ENCODE measurements around the gene MAN2A2.

The MAN2A2 gene

GRCh38 chr15:90962021-90962420 lies 58.9 kb downstream of the MAN2A2 start:
- Mint-ChIP-seq H3K27ac (peak overlapping the region; percentile 40), H3K36me3 (peaks cover 51% of the 10 kb centered on the region), H3K4me3 (no peak overlapping the region), H3K9me3 (no peaks in the 10 kb centered on the region), H3K4me1 (peaks cover 5% of the 10 kb centered on the region), H3K27me3 (no peaks in the 10 kb centered on the region)
- CTCF ChIA-PET = no interaction called here
- no peak for DNase-seq

DNA sequence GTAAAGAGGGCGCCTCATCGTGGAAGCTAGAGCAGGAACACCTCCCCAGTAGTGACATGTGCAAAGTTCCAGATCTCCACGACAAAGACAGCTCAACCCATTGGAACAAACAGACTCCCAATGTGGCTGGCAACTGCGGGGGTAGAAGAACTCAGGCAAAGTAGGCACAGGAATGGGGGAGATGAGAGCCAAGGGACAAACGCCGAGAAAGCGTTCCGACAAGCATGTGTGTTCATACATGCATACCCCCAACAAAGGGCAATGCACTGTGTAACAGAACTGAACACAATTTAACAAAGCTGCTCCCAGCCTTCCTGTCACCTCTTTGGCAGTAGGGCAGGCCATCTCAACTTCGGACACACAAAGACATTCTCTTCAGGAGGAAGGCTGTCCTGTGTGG lies 63.2 kb downstream of the MAN2A2 start:
- DNase-seq = no peak
- CTCF ChIA-PET = interaction anchor here (1.4 kb wide), 1 partner anchor 10 kb away, joined by 8 read pairs; no protein-coding TSS in a partner anchor
- Mint-ChIP-seq H3K4me3 (no peak overlapping the region), H3K9me3 (no peaks in the 10 kb centered on the region), H3K27ac (no peak overlapping the region), H3K36me3 (peaks cover 66% of the 10 kb centered on the region), H3K4me1 (no peaks in the 10 kb centered on the region), H3K27me3 (no peaks in the 10 kb centered on the region)

- CTCF ChIA-PET = interaction anchor here (1.9 kb wide), 1 partner anchor 9 kb away, joined by 9 read pairs; no protein-coding TSS in a partner anchor
- Mint-ChIP-seq H3K9me3 (no peaks in the 10 kb centered on the region), H3K4me1 (no peaks in the 10 kb centered on the region), H3K27me3 (no peaks in the 10 kb centered on the region), H3K36me3 (peaks cover 58% of the 10 kb centered on the region), H3K4me3 (no peak overlapping the region), H3K27ac (no peak overlapping the region)
- no peak for DNase-seq
Measured at GRCh38 chr15:90967206-90967605, 64.1 kb downstream of the MAN2A2 start.

- CTCF ChIA-PET = interaction anchor here (1.9 kb wide), 1 partner anchor 10 kb away, joined by 9 read pairs; no protein-coding TSS in a partner anchor
Measured at GRCh38 chr15:90968434-90968833, 65.3 kb downstream of the MAN2A2 start.

GRCh38 chr15:90970274-90970673 lies 67.2 kb downstream of the MAN2A2 start:
- CTCF ChIA-PET = interaction anchor here (0.6 kb wide), 1 partner anchor 20 kb away, joined by 3 read pairs; no protein-coding TSS in a partner anchor
- Mint-ChIP-seq H3K36me3 (peaks cover 70% of the 10 kb centered on the region), H3K4me1 (no peaks in the 10 kb centered on the region), H3K9me3 (no peaks in the 10 kb centered on the region), H3K27ac (no peak overlapping the region), H3K4me3 (no peak overlapping the region), H3K27me3 (no peaks in the 10 kb centered on the region)
- no peak for DNase-seq

More at GRCh38 chr15:90968434-90968833, 65.3 kb downstream of the MAN2A2 start:
- Mint-ChIP-seq H3K4me1 (no peaks in the 10 kb centered on the region), H3K27ac (peak overlapping the region; percentile 42), H3K4me3 (no peak overlapping the region), H3K9me3 (no peaks in the 10 kb centered on the region), H3K27me3 (no peaks in the 10 kb centered on the region), H3K36me3 (peaks cover 57% of the 10 kb centered on the region)
- no peak for DNase-seq

DNA sequence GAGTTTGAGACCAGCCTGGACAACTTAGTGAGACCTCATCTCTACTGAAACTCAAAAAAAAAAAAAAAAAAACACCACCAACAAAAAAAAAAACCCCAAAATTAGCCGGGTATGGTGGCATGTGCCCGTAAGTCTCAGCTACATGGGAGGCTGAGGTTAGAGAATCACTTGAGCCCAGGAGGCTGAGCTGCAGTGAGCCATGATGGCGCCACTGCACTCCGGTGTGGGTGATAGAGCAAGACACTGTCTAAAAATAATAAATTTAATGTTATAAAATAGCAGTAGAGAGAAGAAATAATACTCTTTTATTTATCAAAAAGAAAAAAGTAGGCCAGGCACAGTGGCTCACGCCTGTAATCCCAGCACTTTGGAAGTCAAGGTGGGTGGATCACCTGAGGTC lies 69.0 kb downstream of the MAN2A2 start:
- Mint-ChIP-seq H3K27me3 (no peaks in the 10 kb centered on the region), H3K4me3 (no peak overlapping the region), H3K27ac (no peak overlapping the region), H3K4me1 (no peaks in the 10 kb centered on the region), H3K36me3 (peaks cover 71% of the 10 kb centered on the region), H3K9me3 (no peaks in the 10 kb centered on the region)
- CTCF ChIA-PET = interaction anchor here (1.3 kb wide), 1 partner anchor 40 kb away, joined by 4 read pairs; the partner anchor contains the start of gene HDDC3
- no peak for DNase-seq
